ENCODE data around the gene OSBPL9. TPM values are rescaled to one million over a fixed set of nuclear protein-coding genes. Genes with fewer than 3 reads are reported as not detected.

OSBPL9 gene
- total and polyA plus RNA-seq, 9 of the 15 experiments (the other 6 are each of a cell fraction or from before 2014, with no cell fraction given), result 43.9 to 217 (median 170) TPM

- TF ChIP-seq ZNF263 (CRISPR knock-in tag; IDR thresholded peaks at IDR 0.05; ENCODE audit: borderline replicate concordance), result no peak
- no peak for TF ChIP-seq NFATC3 (IDR thresholded peaks at IDR 0.05)
- TF ChIP-seq KLF16 (IDR thresholded peaks at IDR 0.05), result no peak
- TF ChIP-seq ZHX1 (conservative IDR thresholded peaks at IDR 0.05; ENCODE audit: low read length), result no peak
- no peak for TF ChIP-seq SRSF7 (optimal IDR thresholded peaks at IDR 0.05; ENCODE audit: low read depth, low read length)
- no peak for TF ChIP-seq ETS1 (conservative IDR thresholded peaks at IDR 0.05; ENCODE audit: control insufficient read depth, low read depth, low read length)
Measured at GRCh38 chr1:51726544-51727225, 109.8 kb downstream of the OSBPL9 start (continued).

- H3K9ac ChIP-seq (ENCODE audit: insufficient read depth in 1 of 2, low read depth in 2 of 2, low read length in 2 of 2), result no peak overlapping the region
- peaks cover 11 to 21% of the 10 kb centered on the region in 2 experiments for H3K4me1 ChIP-seq (replicated peaks in 1 of 2; ENCODE audit: control insufficient read depth in 2 of 2, insufficient read depth in 2 of 2, low read length in 2 of 2)
- DNase-seq (ENCODE audit: extremely low read depth in 1 of 4, low spot score in 3 of 4) (no peak), FAIRE-seq (no peak), ATAC-seq (no peak)
- no TSS peak for BruUV-seq (replicated peaks)
- WGBS (ENCODE audit: insufficient coverage, low coverage, missing lambda C conversion rate), result 68% methylated on average over 4 of the region's 4 CpGs
- peaks cover 43% of the 10 kb centered on the region for H3K79me2 ChIP-seq (ENCODE audit: control insufficient read depth, insufficient read depth, low read length)
- no peaks in the 10 kb centered on the region for H3K27me3 ChIP-seq (ENCODE audit: control insufficient read depth in 2 of 2, insufficient read depth in 2 of 2, low read length in 2 of 2)
- H3K27ac ChIP-seq (ENCODE audit: extremely low read depth, low read depth, low read length), result no peak overlapping the region
- no peak overlapping the region for H3K4me3 ChIP-seq
- intact Hi-C loops (cut with micrococcal nuclease), result loop anchor here (5.0 kb wide), 1 partner anchor 80 kb away; no protein-coding TSS in a partner anchor
- H2AFZ ChIP-seq (ENCODE audit: low read depth, low read length), result no peak overlapping the region
- ChIA-PET CTCF (ENCODE audit: low intra/inter-chr PET ratio) (no interaction called here), POLR2A (interaction anchor here (0.6 to 0.9 kb wide), 3 partner anchors 10 to 23 kb away, joined by 3 to 5 read pairs (median 3); no protein-coding TSS in a partner anchor)
- H3K4me2 ChIP-seq (ENCODE audit: insufficient read depth, low read length), result no peak overlapping the region
- H3K36me3 ChIP-seq (ENCODE audit: control insufficient read depth, insufficient read depth, low read length), result no peaks in the 10 kb centered on the region
- H3K9me3 ChIP-seq (replicated peaks; ENCODE audit: control insufficient read depth, insufficient read depth, low read depth, low read length), result no peaks in the 10 kb centered on the region
- H4K20me1 ChIP-seq (replicated peaks; ENCODE audit: control insufficient read depth, insufficient read depth, low read length), result no peaks in the 10 kb centered on the region
- no peaks in the 10 kb centered on the region for H3K9me1 ChIP-seq (ENCODE audit: control insufficient read depth, insufficient read depth, low read length)
- in situ Hi-C loops (cut with MboI), result no loop called here
- TF ChIP-seq NR0B1 (IDR thresholded peaks at IDR 0.05; ENCODE audit: partially characterized antibody), result no peak
- TF ChIP-seq NRF1 (conservative IDR thresholded peaks at IDR 0.05 in 1 of 2, IDR thresholded peaks at IDR 0.05 in 1 of 2), result no peak
- no peak for TF ChIP-seq ZMIZ1 (IDR thresholded peaks at IDR 0.05; ENCODE audit: low read depth in 2 of 2, low read length in 2 of 2)
- no peak for TF ChIP-seq XRCC4 (IDR thresholded peaks at IDR 0.05; ENCODE audit: extremely low read depth, insufficient read depth, insufficient read length)
Measured at GRCh38 chr1:51727366-51727765, 110.5 kb downstream of the OSBPL9 start.
